ENCODE data around the gene SGCA.

DNA sequence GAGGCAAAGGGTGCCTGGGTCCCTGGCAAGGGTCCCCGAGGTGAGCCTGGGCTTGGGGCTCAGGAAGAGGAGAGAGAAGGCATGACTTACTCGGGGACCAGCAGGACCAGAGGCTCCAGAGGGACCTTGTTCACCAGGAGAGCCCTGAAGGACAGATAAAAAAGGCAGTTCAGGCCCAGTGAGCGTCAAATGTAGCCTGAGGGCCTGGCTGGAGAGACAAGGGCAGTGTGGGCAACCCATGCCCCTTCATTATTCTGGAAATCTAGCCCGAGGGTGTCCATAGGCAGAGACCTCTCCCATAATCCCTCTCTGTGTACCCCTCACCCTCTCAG, 21.6 kb downstream of the SGCA start:
- TF ChIP-seq, protein P1, sequence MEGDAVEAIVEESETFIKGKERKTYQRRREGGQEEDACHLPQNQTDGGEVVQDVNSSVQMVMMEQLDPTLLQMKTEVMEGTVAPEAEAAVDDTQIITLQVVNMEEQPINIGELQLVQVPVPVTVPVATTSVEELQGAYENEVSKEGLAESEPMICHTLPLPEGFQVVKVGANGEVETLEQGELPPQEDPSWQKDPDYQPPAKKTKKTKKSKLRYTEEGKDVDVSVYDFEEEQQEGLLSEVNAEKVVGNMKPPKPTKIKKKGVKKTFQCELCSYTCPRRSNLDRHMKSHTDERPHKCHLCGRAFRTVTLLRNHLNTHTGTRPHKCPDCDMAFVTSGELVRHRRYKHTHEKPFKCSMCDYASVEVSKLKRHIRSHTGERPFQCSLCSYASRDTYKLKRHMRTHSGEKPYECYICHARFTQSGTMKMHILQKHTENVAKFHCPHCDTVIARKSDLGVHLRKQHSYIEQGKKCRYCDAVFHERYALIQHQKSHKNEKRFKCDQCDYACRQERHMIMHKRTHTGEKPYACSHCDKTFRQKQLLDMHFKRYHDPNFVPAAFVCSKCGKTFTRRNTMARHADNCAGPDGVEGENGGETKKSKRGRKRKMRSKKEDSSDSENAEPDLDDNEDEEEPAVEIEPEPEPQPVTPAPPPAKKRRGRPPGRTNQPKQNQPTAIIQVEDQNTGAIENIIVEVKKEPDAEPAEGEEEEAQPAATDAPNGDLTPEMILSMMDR (IDR thresholded peaks at IDR 0.05; ENCODE audit: extremely low read depth in 1 of 2, insufficient read depth in 1 of 2, low read depth in 1 of 2, low read length in 2 of 2), result no peak
- TF ChIP-seq FOS (IDR thresholded peaks at IDR 0.05; ENCODE audit: borderline replicate concordance, insufficient read depth, low read length), result no peak

Measured in endothelial cell of umbilical vein (primary cell).